HEK293 (cell line): ENCODE data around the gene ZNF324.

ENCODE experiments used
- CTCF ChIA-PET: fragments of 350-600 bp; formaldehyde crosslinking; extraction: SDS; loops from one replicate; lab custom pipeline; 2021; ENCODE audit warnings: antibody characterized with exemption; lab: Yijun Ruan, JAX
- POLR2A ChIA-PET: fragments of 300-600 bp; formaldehyde crosslinking; extraction: SDS; loops from one replicate; lab custom pipeline; 2020; ENCODE audit warnings: antibody characterized with exemption, inconsistent platforms; lab: Yijun Ruan, JAX
- H3K27ac ChIP-seq: fragments of 200-500 bp; sonication (Bioruptor generic); 2 replicates; pipeline ENCODE4 v1.5.1; 2014; ENCODE audit warnings: low read depth, low read length, control low read depth, inconsistent platforms; ENCODE audit errors: extremely low read depth
- H3K36me3 ChIP-seq, 2 experiments: fragments of 200-500 bp in 1 of 2; sonication (Bioruptor generic) in 1 of 2; 1 replicate in 1 of 2; 2 replicates in 1 of 2; pipeline ENCODE4 v1.5.1; 2014 to 2017; ENCODE audit warnings: inconsistent platforms in 2 of 2, low read length in 2 of 2; ENCODE audit not compliant: control insufficient read depth in 2 of 2, insufficient read depth in 1 of 2
- H3K4me1 ChIP-seq: fragments of 200-500 bp; sonication (Bioruptor generic); 2 replicates; pipeline ENCODE4 v1.5.1; 2014; ENCODE audit warnings: mild to moderate bottlenecking, low read length, inconsistent platforms; ENCODE audit not compliant: control insufficient read depth, insufficient read depth
- H3K4me3 ChIP-seq: 2 replicates; pipeline ENCODE4 v1.5.1; 2011; ENCODE audit warnings: low read depth, mild to moderate bottlenecking, control low read depth, low read length, moderate library complexity
- H3K9me3 ChIP-seq: fragments of 200-500 bp; sonication (Bioruptor generic); 2 replicates; pipeline ENCODE4 v1.5.1; 2014; ENCODE audit warnings: low read depth, low read length, inconsistent platforms; ENCODE audit not compliant: control insufficient read depth, insufficient read depth
- EGR2 ChIP-seq: fragments of 450-650 bp; formaldehyde crosslinking; IDR thresholded peaks from 2 replicates; pipeline ENCODE4 v1.5.1; 2016; ENCODE audit warnings: low read depth, missing biosample characterization, missing genetic modification characterization
- FEZF1 ChIP-seq: fragments of 450-650 bp; formaldehyde crosslinking; IDR thresholded peaks from 2 replicates; pipeline ENCODE4 v1.5.1; 2016; ENCODE audit warnings: missing biosample characterization, missing genetic modification characterization
- GFI1B ChIP-seq: fragments of 450-650 bp; formaldehyde crosslinking; IDR thresholded peaks from 2 replicates; pipeline ENCODE4 v1.5.1; 2016; ENCODE audit warnings: missing biosample characterization, missing genetic modification characterization
- GLIS2 ChIP-seq: fragments of 450-650 bp; formaldehyde crosslinking; IDR thresholded peaks from 2 replicates; pipeline ENCODE4 v1.5.1; 2016; ENCODE audit warnings: missing biosample characterization, missing genetic modification characterization
- HOXA7 ChIP-seq: sonication (generic); formaldehyde crosslinking; IDR thresholded peaks from 2 replicates; pipeline ENCODE4 v1.8.1; 2022; ENCODE audit warnings: missing genetic modification reagents, borderline replicate concordance
- HOXD13 ChIP-seq: sonication (generic); formaldehyde crosslinking; IDR thresholded peaks from 2 replicates; pipeline ENCODE4 v1.8.0; 2022; ENCODE audit warnings: missing genetic modification reagents, borderline replicate concordance
- KLF10 ChIP-seq: fragments of 450-650 bp; IDR thresholded peaks from 2 replicates; pipeline ENCODE4 v1.5.1; 2018; ENCODE audit warnings: missing biosample characterization, mild to moderate bottlenecking, missing genetic modification characterization
- MYNN ChIP-seq: fragments of 450-650 bp; formaldehyde crosslinking; IDR thresholded peaks from 2 replicates; pipeline ENCODE4 v1.5.1; 2016; ENCODE audit warnings: missing biosample characterization, missing genetic modification characterization, borderline replicate concordance
- PBX3 ChIP-seq: sonication (generic); formaldehyde crosslinking; IDR thresholded peaks from 2 replicates; pipeline ENCODE4 v1.8.1; 2022; ENCODE audit warnings: mild to moderate bottlenecking, moderate library complexity, missing genetic modification reagents
- ZFHX2 ChIP-seq: fragments of 450-650 bp; formaldehyde crosslinking; conservative IDR thresholded peaks from 2 replicates; pipeline ENCODE4 v1.5.1; 2016; ENCODE audit warnings: missing biosample characterization, missing genetic modification characterization
- ZNF202 ChIP-seq: fragments of 450-650 bp; formaldehyde crosslinking; IDR thresholded peaks from 2 replicates; pipeline ENCODE4 v1.5.1; 2016; ENCODE audit warnings: missing biosample characterization, missing genetic modification characterization, borderline replicate concordance
- ZNF214 ChIP-seq: fragments of 450-650 bp; formaldehyde crosslinking; IDR thresholded peaks from 2 replicates; pipeline ENCODE4 v1.5.1; 2017; ENCODE audit warnings: missing biosample characterization, mild to moderate bottlenecking, missing genetic modification characterization, borderline replicate concordance
- ZNF311 ChIP-seq: fragments of 450-650 bp; formaldehyde crosslinking; IDR thresholded peaks from 2 replicates; pipeline ENCODE4 v1.5.1; 2017; ENCODE audit warnings: missing biosample characterization, missing genetic modification characterization, borderline replicate concordance
- ZNF324 ChIP-seq: fragments of 450-650 bp; formaldehyde crosslinking; IDR thresholded peaks from 2 replicates; pipeline ENCODE4 v1.5.1; 2016; ENCODE audit warnings: missing biosample characterization, missing genetic modification characterization
- ZNF391 ChIP-seq: fragments of 450-650 bp; formaldehyde crosslinking; IDR thresholded peaks from 2 replicates; pipeline ENCODE4 v1.5.1; 2016; ENCODE audit warnings: low read depth, missing biosample characterization, missing genetic modification characterization, borderline replicate concordance
- ZNF510 ChIP-seq: fragments of 450-650 bp; formaldehyde crosslinking; IDR thresholded peaks from 2 replicates; pipeline ENCODE4 v1.5.1; 2018; ENCODE audit warnings: mild to moderate bottlenecking, missing genetic modification characterization, missing biosample characterization; ENCODE audit not compliant: insufficient replicate concordance
- ZNF529 ChIP-seq: fragments of 450-650 bp; formaldehyde crosslinking; IDR thresholded peaks from 2 replicates; pipeline ENCODE4 v1.5.1; 2017; ENCODE audit warnings: missing genetic modification characterization, missing biosample characterization; ENCODE audit not compliant: insufficient replicate concordance
- ZNF555 ChIP-seq: fragments of 450-650 bp; formaldehyde crosslinking; conservative IDR thresholded peaks from 2 replicates; pipeline ENCODE4 v1.5.1; 2017; ENCODE audit warnings: missing biosample characterization, mild to moderate bottlenecking, missing genetic modification characterization, inconsistent platforms
- ZNF585B ChIP-seq: fragments of 450-650 bp; formaldehyde crosslinking; IDR thresholded peaks from 2 replicates; pipeline ENCODE4 v1.5.1; 2016; ENCODE audit warnings: missing biosample characterization, missing genetic modification characterization
- ZNF596 ChIP-seq: fragments of 450-650 bp; IDR thresholded peaks from 2 replicates; pipeline ENCODE4 v1.5.0; 2018; ENCODE audit warnings: missing biosample characterization, mild to moderate bottlenecking, missing genetic modification characterization, moderate library complexity
- ZNF626 ChIP-seq: fragments of 450-650 bp; sonication (Bioruptor Pico); formaldehyde crosslinking; IDR thresholded peaks from 2 replicates; pipeline ENCODE4 v1.5.1; 2018; ENCODE audit warnings: missing biosample characterization, missing genetic modification characterization, inconsistent platforms
- ZNF660 ChIP-seq: fragments of 450-650 bp; IDR thresholded peaks from 2 replicates; pipeline ENCODE4 v1.5.1; 2018; ENCODE audit warnings: missing biosample characterization, mild to moderate bottlenecking, missing genetic modification characterization
- ZNF777 ChIP-seq: fragments of 450-650 bp; formaldehyde crosslinking; IDR thresholded peaks from 2 replicates; pipeline ENCODE4 v1.5.1; 2017; ENCODE audit warnings: missing biosample characterization, missing genetic modification characterization, borderline replicate concordance
- ZNF785 ChIP-seq: fragments of 450-650 bp; formaldehyde crosslinking; IDR thresholded peaks from 2 replicates; pipeline ENCODE4 v1.5.1; 2016; ENCODE audit warnings: missing biosample characterization, missing genetic modification characterization
- ZNF792 ChIP-seq: fragments of 450-650 bp; formaldehyde crosslinking; IDR thresholded peaks from 2 replicates; pipeline ENCODE4 v1.5.1; 2016; ENCODE audit warnings: missing biosample characterization, missing genetic modification characterization

Gene ZNF324

GRCh38 chr19:58471736-58472135, 4.9 kb downstream of the ZNF324 start:
- TF ChIP-seq ZNF777 (tag by site-specific recombination) (no peak), ZNF596 (tag by site-specific recombination) (no peak), GLIS2 (no peak), ZNF202 (tag by site-specific recombination) (no peak), KLF10 (tag by site-specific recombination) (no peak), ZNF792 (no peak), ZNF555 (tag by site-specific recombination) (no peak), GFI1B (no peak)
- POLR2A ChIA-PET = no interaction called here
- peaks cover 9 to 50% of the 10 kb centered on the region in 2 experiments; a peak in 2 of 3 replicates for H3K36me3 ChIP-seq

GRCh38 chr19:58473775-58474174, 6.9 kb downstream of the ZNF324 start:
- CTCF ChIA-PET = interaction anchor here (1.8 kb wide), 1 partner anchor 46 kb away, joined by 10 read pairs; the partner anchor contains the start of gene ZBTB45
- no peaks in the 10 kb centered on the region for H3K9me3 ChIP-seq
- no peak overlapping the region for H3K27ac ChIP-seq
- H3K36me3 ChIP-seq = peaks cover 13 to 60% of the 10 kb centered on the region in 2 experiments
- TF ChIP-seq HOXD13 (0 out of 2 replicates have a peak, but pooled peaks have one; percentile 5), EGR2 (tag by site-specific recombination) (no peak)
- H3K4me3 ChIP-seq = no peak overlapping the region
- H3K4me1 ChIP-seq = peaks cover 7% of the 10 kb centered on the region; the same call in 1 of the 2 replicates
- POLR2A ChIA-PET = interaction anchor here (0.7 to 2.5 kb wide), 3 partner anchors 23 to 80 kb away, joined by 3 to 9 read pairs (median 4); partner anchors contain the start of genes ZNF324B and ZNF584

More at GRCh38 chr19:58471736-58472135, 4.9 kb downstream of the ZNF324 start:
- H3K4me3 ChIP-seq = no peak overlapping the region
- CTCF ChIA-PET = no interaction called here
- peaks cover 7% of the 10 kb centered on the region for H3K4me1 ChIP-seq
- no peak overlapping the region for H3K27ac ChIP-seq
- H3K9me3 ChIP-seq = no peaks in the 10 kb centered on the region

- ChIA-PET CTCF (interaction anchor here (1.8 to 2.2 kb wide), 2 partner anchors 45 kb away, joined by 6 to 10 read pairs; partner anchors contain the start of gene ZBTB45), POLR2A (interaction anchor here (0.7 to 2.5 kb wide), 6 partner anchors 23 to 196 kb away, joined by 4 to 11 read pairs (median 8); partner anchors contain the start of genes ZBTB45, ZNF324B, ZNF497 and ZNF584)
- no peak for TF ChIP-seq ZNF529 (tag by site-specific recombination)
- H3K4me1 ChIP-seq = peaks cover 7% of the 10 kb centered on the region; the same call in 1 of the 2 replicates
- no peaks in the 10 kb centered on the region for H3K9me3 ChIP-seq
- H3K4me3 ChIP-seq = no peak overlapping the region
- H3K27ac ChIP-seq = peak overlapping the region; percentile 69
- peaks cover 13 to 61% of the 10 kb centered on the region in 2 experiments for H3K36me3 ChIP-seq
These were observed 7.6 kb downstream of the ZNF324 start for GRCh38 chr19:58474291-58474996.

GRCh38 chr19:58474997-58475713, 8.3 kb downstream of the ZNF324 start:
- Histone ChIP-seq H3K9me3 (no peaks in the 10 kb centered on the region), H3K27ac (peak overlapping the region; percentile 69), H3K4me1 (peaks cover 7% of the 10 kb centered on the region; the same call in 1 of the 2 replicates), H3K36me3 (peaks cover 13 to 59% of the 10 kb centered on the region in 2 experiments), H3K4me3 (peak overlapping the region; percentile 75)
- ChIA-PET POLR2A (interaction anchor here (1.0 to 2.5 kb wide), 12 partner anchors 8 to 247 kb away, joined by 3 to 11 read pairs (median 4); partner anchors contain the start of genes TRIM28, ZBTB45, ZNF324 and ZNF324B), CTCF (interaction anchor here (1.1 to 2.2 kb wide), 2 partner anchors 44 to 72 kb away, joined by 6 to 8 read pairs; partner anchors contain the start of gene ZBTB45)
- TF ChIP-seq ZNF626 (tag by site-specific recombination) (no peak), ZFHX2 (tag by site-specific recombination) (no peak), ZNF391 (no peak), ZNF311 (no peak), FEZF1 (tag by site-specific recombination) (0 out of 2 replicates have a peak, but pooled peaks have one; percentile 38), ZNF324 (no peak), PBX3 (CRISPR knock-in tag) (0 out of 2 replicates have a peak, but pooled peaks have one; percentile 13), HOXA7 (CRISPR knock-in tag) (no peak), MYNN (no peak), ZNF785 (no peak), ZNF510 (tag by site-specific recombination) (no peak), ZNF660 (tag by site-specific recombination) (no peak), ZNF585B (tag by site-specific recombination) (no peak), ZNF214 (no peak)
